ENCODE data around the gene DUS1L. TPM values are rescaled to one million over a fixed set of nuclear protein-coding genes. Genes with fewer than 3 reads are reported as not detected.

Gene DUS1L
- polyA plus RNA-seq, 1 of the 3 experiments (the other 2 are of a cell fraction): 163 TPM

GRCh38 chr17:82055965-82056728, 9.5 kb downstream of the DUS1L start:
- Histone ChIP-seq H3K4me3 (ENCODE audit: low read depth in 2 of 2, low read length in 1 of 2) (no peak overlapping the region), H4K20me1 (ENCODE audit: insufficient read depth) (peaks cover 14% of the 10 kb centered on the region; the same call in 1 of the 2 replicates), H3K27ac (ENCODE audit: low read depth in 2 of 2, low read length in 1 of 2) (no peak overlapping the region), H3K9me3 (no peaks in the 10 kb centered on the region), H3K4me1 (ENCODE audit: control insufficient read depth in 1 of 2, insufficient read depth in 2 of 2, low read depth in 1 of 2, low read length in 1 of 2) (peaks cover 0 to 19% of the 10 kb centered on the region in 2 experiments; a peak in 2 of 4 replicates), H3K27me3 (ENCODE audit: insufficient read depth) (no peaks in the 10 kb centered on the region), H3K9me2 (no peaks in the 10 kb centered on the region), H3K4me2 (no peak overlapping the region), H3F3A (replicated peaks; ENCODE audit: insufficient read depth) (peaks cover 33% of the 10 kb centered on the region), H3K79me2 (ENCODE audit: insufficient read depth) (peaks cover 39% of the 10 kb centered on the region), H2AFZ (ENCODE audit: low read depth) (no peak overlapping the region), H3K36me3 (replicated peaks in 1 of 2; ENCODE audit: control insufficient read depth in 1 of 2, insufficient read depth in 2 of 2, low read length in 1 of 2) (peaks cover 31 to 81% of the 10 kb centered on the region in 2 experiments), H3K9ac (no peak overlapping the region)
- no peak for DNase-seq
- TF ChIP-seq EZH2phosphoT487 (IDR thresholded peaks at IDR 0.05; ENCODE audit: borderline replicate concordance, low read depth) (no peak), MEF2A (IDR thresholded peaks at IDR 0.05; ENCODE audit: borderline replicate concordance, low read depth) (no peak), GABPA (IDR thresholded peaks at IDR 0.05; ENCODE audit: low read depth) (no peak), CTCF (IDR thresholded peaks at IDR 0.05) (no peak), RXRA (IDR thresholded peaks at IDR 0.05; ENCODE audit: borderline replicate concordance, low read depth) (no peak), NFIC (IDR thresholded peaks at IDR 0.05; ENCODE audit: borderline replicate concordance) (no peak), FOXM1 (IDR thresholded peaks at IDR 0.05; ENCODE audit: low read depth) (no peak), IRF3 (IDR thresholded peaks at IDR 0.05; ENCODE audit: low read depth, low read length) (no peak), JUND (IDR thresholded peaks at IDR 0.05) (no peak), YY1 (IDR thresholded peaks at IDR 0.05; ENCODE audit: low read depth) (no peak), REST (IDR thresholded peaks at IDR 0.05; ENCODE audit: low read depth, low read length) (no peak), RCOR1 (IDR thresholded peaks at IDR 0.05; ENCODE audit: low read length) (no peak), NRF1 (IDR thresholded peaks at IDR 0.05; ENCODE audit: low read depth, low read length) (no peak)
- ChIA-PET CTCF (interaction anchor here (0.7 to 4.5 kb wide), 6 partner anchors 10 to 45 kb away, joined by 3 to 24 read pairs (median 6); partner anchors contain the start of genes CENPX, DCXR and DUS1L), POLR2A (interaction anchor here (0.8 to 1.4 kb wide), 4 partner anchors 18 to 42 kb away, joined by 3 to 9 read pairs (median 4); partner anchors contain the start of genes DCXR, FASN and RAC3)
- WGBS (ENCODE audit: low lambda C conversion rate): 94% methylated on average over 24 of the region's 28 CpGs
